AG10803 (cell line): ENCODE measurements around the gene AFF1.

Experiments used
- DNase-seq: peaks from one replicate; pipeline ENCODE4 v3.0.0; 2010; ENCODE audit warnings: low read depth
- H3K4me3 ChIP-seq: 2 replicates; pipeline ENCODE4 v1.5.1; 2011; ENCODE audit warnings: mild to moderate bottlenecking, low read length, control low read depth
- TF ChIP-seq, protein P1 (sequence below): conservative IDR thresholded peaks from 2 replicates; pipeline ENCODE4 v1.5.1; 2011; ENCODE audit warnings: mild to moderate bottlenecking, low read length, control low read depth, inconsistent platforms

The AFF1 gene

DNA sequence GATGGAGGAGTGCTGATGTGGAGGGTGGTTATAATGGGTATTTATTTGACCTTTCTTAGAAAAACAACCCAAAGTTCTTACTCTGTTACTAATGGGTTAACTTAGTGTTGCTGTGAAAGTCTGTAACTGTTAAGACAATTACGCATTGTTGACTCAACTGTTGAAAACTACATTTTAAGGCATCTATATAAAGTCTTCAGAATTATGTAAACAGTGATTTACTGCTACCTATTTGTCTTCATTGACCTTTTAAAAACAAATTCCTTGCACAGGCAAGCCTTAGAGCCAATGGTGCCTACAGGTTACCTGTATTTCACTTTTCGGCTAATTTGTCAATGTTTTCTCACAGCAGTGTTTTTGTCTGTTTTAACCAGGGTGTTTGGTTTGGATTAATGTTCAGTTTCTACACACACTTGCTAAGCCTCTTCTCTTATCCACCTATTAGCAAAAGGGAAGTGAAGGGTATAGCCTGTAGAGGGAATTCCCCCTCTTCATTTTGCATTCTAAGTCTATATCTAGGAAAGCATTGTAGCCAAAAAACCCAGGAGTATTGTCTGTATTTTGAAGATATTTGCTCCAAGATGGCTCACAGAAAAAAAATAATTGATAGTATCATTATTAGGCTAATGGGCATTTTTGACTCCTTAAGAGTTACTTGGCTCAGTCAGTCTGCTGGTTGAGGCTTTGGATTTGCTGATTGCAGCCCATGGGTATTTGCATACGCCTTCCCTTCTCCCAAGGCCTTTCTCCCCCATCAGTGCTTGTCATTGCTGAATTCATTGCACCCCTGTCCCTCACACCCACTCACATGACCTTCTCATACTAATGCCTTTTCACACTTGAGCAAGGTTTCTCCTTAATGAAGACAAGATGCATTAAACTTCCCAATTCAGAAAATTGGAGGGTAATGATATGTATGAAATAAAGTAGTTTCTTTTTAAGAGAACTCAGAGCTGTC, 30.5 kb downstream of the AFF1 start:
- no peak for DNase-seq
- TF ChIP-seq, protein P1, sequence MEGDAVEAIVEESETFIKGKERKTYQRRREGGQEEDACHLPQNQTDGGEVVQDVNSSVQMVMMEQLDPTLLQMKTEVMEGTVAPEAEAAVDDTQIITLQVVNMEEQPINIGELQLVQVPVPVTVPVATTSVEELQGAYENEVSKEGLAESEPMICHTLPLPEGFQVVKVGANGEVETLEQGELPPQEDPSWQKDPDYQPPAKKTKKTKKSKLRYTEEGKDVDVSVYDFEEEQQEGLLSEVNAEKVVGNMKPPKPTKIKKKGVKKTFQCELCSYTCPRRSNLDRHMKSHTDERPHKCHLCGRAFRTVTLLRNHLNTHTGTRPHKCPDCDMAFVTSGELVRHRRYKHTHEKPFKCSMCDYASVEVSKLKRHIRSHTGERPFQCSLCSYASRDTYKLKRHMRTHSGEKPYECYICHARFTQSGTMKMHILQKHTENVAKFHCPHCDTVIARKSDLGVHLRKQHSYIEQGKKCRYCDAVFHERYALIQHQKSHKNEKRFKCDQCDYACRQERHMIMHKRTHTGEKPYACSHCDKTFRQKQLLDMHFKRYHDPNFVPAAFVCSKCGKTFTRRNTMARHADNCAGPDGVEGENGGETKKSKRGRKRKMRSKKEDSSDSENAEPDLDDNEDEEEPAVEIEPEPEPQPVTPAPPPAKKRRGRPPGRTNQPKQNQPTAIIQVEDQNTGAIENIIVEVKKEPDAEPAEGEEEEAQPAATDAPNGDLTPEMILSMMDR, result no peak
- no peak overlapping the region for H3K4me3 ChIP-seq

DNA sequence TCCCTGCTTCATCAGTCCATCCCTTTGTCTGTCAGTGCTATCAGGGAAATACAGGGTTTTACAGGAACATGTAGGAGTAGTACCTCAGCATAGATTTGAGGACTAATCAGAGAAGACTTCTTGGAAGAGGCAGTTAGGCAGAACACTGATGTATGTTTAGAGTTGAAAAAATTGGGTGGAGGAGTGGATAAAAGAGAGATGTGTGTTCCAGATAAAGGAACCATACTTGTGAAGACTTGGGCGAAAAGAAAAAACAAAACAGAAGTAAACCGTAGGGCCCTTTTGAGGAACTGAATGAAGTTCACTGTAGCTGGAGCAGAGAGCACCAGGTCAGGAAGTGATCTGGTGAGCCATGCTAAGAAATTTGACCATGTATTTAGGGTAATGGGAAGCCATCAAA, 32.3 kb downstream of the AFF1 start:
- H3K4me3 ChIP-seq, result no peak overlapping the region
- DNase-seq, result no peak
- TF ChIP-seq, protein P1, result no peak

DNA sequence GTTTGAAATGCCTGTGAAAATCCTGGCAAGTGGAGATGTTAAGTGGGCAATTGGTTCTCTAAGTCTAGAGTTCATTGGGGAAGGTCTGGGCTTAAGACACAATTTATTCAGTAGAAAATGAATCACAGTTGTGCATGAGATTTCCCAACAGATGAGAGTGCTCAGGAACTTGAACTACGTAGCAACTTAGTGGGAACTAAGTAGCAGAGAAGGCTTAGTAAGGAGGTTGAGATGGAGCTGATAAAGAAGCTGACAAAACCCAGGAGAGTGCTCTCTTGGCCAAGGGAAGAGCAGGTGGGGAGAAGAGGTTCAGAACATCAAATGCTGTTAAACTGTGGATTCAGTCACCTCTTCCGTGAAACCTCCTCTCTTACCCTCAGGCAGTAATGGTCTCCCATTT, 33.0 kb downstream of the AFF1 start:
- TF ChIP-seq, protein P1, result no peak
- DNase-seq, result peak; percentile 38
- H3K4me3 ChIP-seq, result no peak overlapping the region

DNA sequence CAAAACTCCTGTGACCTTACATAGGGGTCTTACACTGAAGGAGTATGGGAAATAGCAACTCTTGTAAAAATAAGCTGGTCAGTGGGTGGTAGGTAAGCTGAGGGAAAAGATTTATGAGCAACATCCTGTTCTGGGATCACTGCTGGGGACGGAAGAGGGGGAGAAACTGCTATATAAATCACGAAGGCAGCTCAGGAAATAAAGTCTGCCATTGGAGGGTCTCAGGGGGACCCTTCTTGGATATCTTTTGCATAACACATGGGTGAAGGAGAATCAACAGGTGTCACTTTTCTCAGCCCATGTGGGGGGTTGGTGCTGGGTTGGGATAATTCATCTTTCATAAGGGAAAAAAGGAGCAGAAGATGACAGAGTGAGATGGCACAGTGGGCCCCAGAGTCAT, 33.7 kb downstream of the AFF1 start:
- no peak for DNase-seq
- no peak overlapping the region for H3K4me3 ChIP-seq
- TF ChIP-seq, protein P1, result no peak

DNA sequence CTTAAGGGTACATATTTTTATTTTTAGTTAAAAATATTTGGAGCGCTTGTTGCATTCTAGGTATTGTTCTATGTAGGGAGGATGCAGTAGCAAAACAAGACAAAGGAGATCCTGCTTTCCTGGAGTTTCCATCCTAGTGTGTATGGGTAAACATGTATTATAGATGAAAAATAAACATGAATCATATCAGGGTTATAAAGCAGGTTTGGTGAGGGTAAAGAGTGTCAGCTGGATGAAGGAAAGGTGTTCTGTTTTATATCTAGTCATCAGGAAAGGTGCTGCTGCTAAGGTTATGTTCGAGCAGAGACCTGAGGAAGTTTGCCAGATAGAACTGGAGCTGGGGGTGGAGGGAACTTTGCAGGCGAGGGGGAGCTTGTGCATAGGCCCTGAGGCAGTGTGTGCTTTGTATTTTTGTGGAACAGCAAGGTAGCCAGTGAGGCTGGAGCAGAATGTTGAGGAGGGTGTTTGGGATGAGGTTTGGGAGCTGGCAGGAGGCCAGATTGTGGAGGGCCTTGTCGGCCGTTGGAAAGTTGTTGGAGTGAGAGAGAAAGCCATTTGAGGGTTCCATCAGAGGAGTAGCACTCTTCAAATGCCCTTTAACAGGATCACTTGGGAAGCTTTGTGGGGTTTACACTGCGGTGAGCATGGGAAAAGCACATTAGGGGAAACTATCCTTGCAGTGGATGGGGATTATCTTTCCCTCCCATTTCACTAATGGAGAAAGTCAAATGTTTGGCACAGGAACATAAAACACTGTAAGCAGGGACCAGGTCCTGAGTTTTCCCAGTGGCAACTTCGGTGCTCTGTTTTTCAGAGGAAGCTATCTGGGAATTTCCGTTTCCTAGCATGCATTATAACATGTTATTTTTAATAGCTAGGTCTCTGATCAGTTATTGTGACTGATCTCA, 35.9 kb downstream of the AFF1 start:
- no peak for DNase-seq
- TF ChIP-seq, protein P1, result no peak
- H3K4me3 ChIP-seq, result no peak overlapping the region

DNA sequence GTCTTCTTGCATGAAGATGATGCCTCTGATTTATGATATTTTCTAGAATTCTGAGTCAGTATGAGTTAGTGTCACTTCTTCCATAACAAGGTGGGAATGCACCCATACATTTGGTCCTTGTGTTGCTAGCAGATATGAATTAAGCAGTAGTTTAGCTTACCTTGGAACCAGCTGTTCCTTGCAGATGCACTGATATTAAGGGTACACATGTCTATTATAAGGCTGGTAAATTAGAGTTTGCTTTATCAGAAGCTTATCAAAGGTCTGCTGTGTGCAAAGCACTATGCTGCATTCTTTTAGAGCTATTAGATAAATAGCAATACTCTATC, 36.5 kb downstream of the AFF1 start:
- TF ChIP-seq, protein P1, result no peak
- no peak for DNase-seq
- H3K4me3 ChIP-seq, result no peak overlapping the region

DNA sequence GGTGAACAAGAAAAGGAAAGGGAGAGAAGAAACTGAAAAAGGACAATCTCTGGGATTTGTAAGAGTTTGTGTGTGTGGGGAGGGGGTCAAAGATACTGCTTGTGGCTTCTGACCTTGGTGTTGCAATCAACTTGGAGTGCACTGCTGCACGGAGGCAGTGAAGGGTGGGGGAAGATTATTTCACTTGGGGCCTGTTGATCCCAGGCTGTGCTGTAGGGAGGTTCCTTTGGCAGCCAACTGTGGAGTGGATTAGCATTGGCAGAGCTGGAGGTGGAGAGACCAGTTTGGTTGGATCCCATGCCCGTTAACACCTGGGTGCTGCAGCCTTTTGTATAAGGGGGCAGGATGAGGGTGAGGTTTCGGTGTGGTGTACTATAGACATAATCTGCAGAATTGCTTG, 38.2 kb downstream of the AFF1 start:
- DNase-seq, result no peak
- H3K4me3 ChIP-seq, result no peak overlapping the region
- TF ChIP-seq, protein P1, result no peak
